Measurements from ENCODE around the gene TAB3.

The TAB3 gene

GRCh38 chrX:30885136-30885535 lies 3.9 kb downstream of the TAB3 start:
- TF ChIP-seq EZH2phosphoT487 (conservative IDR thresholded peaks at IDR 0.05; ENCODE audit: low read length) (no peak), CTCF (IDR thresholded peaks at IDR 0.05; ENCODE audit: insufficient read depth, low read length, poor library complexity, severe bottlenecking) (no peak)

GRCh38 chrX:30883138-30883537 lies 5.9 kb downstream of the TAB3 start:
- H3K9me3 ChIP-seq (ENCODE audit: insufficient read depth, low read length): no peaks in the 10 kb centered on the region
- no peak overlapping the region for H2AFZ ChIP-seq (ENCODE audit: low read depth, low read length, severe bottlenecking)
- no peaks in the 10 kb centered on the region; the same call in 1 of the 2 replicates for H3F3A ChIP-seq (ENCODE audit: insufficient read depth)
- 0 out of 2 replicates have a peak, but pooled peaks cover 5% of the 10 kb centered on the region for H4K20me1 ChIP-seq (ENCODE audit: low read depth, low read length)
- no peak overlapping the region for H3K4me3 ChIP-seq (ENCODE audit: insufficient read depth, low read length, poor library complexity, severe bottlenecking)
- no peak for TF ChIP-seq CTCF (IDR thresholded peaks at IDR 0.05; ENCODE audit: insufficient read depth, low read length, poor library complexity, severe bottlenecking)
- no peak for TF ChIP-seq EZH2phosphoT487 (conservative IDR thresholded peaks at IDR 0.05; ENCODE audit: low read length)
- no peaks in the 10 kb centered on the region for H3K36me3 ChIP-seq (ENCODE audit: low read length)
- no peak overlapping the region for H3K4me2 ChIP-seq (ENCODE audit: low read depth, low read length, poor library complexity, severe bottlenecking)
- H3K27me3 ChIP-seq (ENCODE audit: low read length): no peaks in the 10 kb centered on the region
- no peak overlapping the region for H3K9ac ChIP-seq (ENCODE audit: low read length)
- no peaks in the 10 kb centered on the region for H3K9me2 ChIP-seq (replicated peaks; ENCODE audit: insufficient read depth, low read length)
- no peak overlapping the region for H3K27ac ChIP-seq (ENCODE audit: low read depth, low read length)
- H3K79me2 ChIP-seq (ENCODE audit: insufficient read depth, low read length): peaks cover 10% of the 10 kb centered on the region; the same call in 1 of the 2 replicates

More at GRCh38 chrX:30885136-30885535, 3.9 kb downstream of the TAB3 start:
- peaks cover 10% of the 10 kb centered on the region; the same call in 1 of the 2 replicates for H3K79me2 ChIP-seq (ENCODE audit: insufficient read depth, low read length)
- H4K20me1 ChIP-seq (ENCODE audit: low read depth, low read length): 0 out of 2 replicates have a peak, but pooled peaks cover 5% of the 10 kb centered on the region
- no peaks in the 10 kb centered on the region for H3K9me3 ChIP-seq (ENCODE audit: insufficient read depth, low read length)
- no peak overlapping the region for H3K9ac ChIP-seq (ENCODE audit: low read length)
- H3F3A ChIP-seq (ENCODE audit: insufficient read depth): no peaks in the 10 kb centered on the region; the same call in 1 of the 2 replicates
- H2AFZ ChIP-seq (ENCODE audit: low read depth, low read length, severe bottlenecking): no peak overlapping the region
- H3K9me2 ChIP-seq (replicated peaks; ENCODE audit: insufficient read depth, low read length): no peaks in the 10 kb centered on the region
- H3K4me2 ChIP-seq (ENCODE audit: low read depth, low read length, poor library complexity, severe bottlenecking): no peak overlapping the region
- H3K4me3 ChIP-seq (ENCODE audit: insufficient read depth, low read length, poor library complexity, severe bottlenecking): no peak overlapping the region
- H3K27ac ChIP-seq (ENCODE audit: low read depth, low read length): no peak overlapping the region
- H3K36me3 ChIP-seq (ENCODE audit: low read length): no peaks in the 10 kb centered on the region
- H3K27me3 ChIP-seq (ENCODE audit: low read length): no peaks in the 10 kb centered on the region

- Histone ChIP-seq H3K27me3 (ENCODE audit: low read length) (no peaks in the 10 kb centered on the region), H3K9me3 (ENCODE audit: insufficient read depth, low read length) (no peaks in the 10 kb centered on the region), H3K27ac (ENCODE audit: low read depth, low read length) (no peak overlapping the region), H3K79me2 (ENCODE audit: insufficient read depth, low read length) (peaks cover 6% of the 10 kb centered on the region; the same call in 1 of the 2 replicates), H3K9ac (ENCODE audit: low read length) (no peak overlapping the region), H3K9me2 (replicated peaks; ENCODE audit: insufficient read depth, low read length) (no peaks in the 10 kb centered on the region), H4K20me1 (ENCODE audit: low read depth, low read length) (no peaks in the 10 kb centered on the region), H3K4me3 (ENCODE audit: insufficient read depth, low read length, poor library complexity, severe bottlenecking) (no peak overlapping the region), H2AFZ (ENCODE audit: low read depth, low read length, severe bottlenecking) (no peak overlapping the region), H3K4me2 (ENCODE audit: low read depth, low read length, poor library complexity, severe bottlenecking) (no peak overlapping the region), H3K36me3 (ENCODE audit: low read length) (no peaks in the 10 kb centered on the region), H3F3A (ENCODE audit: insufficient read depth) (no peaks in the 10 kb centered on the region; the same call in 1 of the 2 replicates)
- no peak for TF ChIP-seq CTCF (IDR thresholded peaks at IDR 0.05; ENCODE audit: insufficient read depth, low read length, poor library complexity, severe bottlenecking)
- TF ChIP-seq EZH2phosphoT487 (conservative IDR thresholded peaks at IDR 0.05; ENCODE audit: low read length): no peak
These were observed 7.3 kb downstream of the TAB3 start for GRCh38 chrX:30881797-30882196.

All from SU-DHL-6 (cell line).